GM21390 (cell line): ENCODE results near the gene TAGLN.

ENCODE experiments used
- ATAC-seq: cut with Tn5 transposase; IDR thresholded peaks from one replicate; pipeline ENCODE4 v1.9.1; 2021; ENCODE audit not compliant: unreplicated experiment

Gene TAGLN

DNA sequence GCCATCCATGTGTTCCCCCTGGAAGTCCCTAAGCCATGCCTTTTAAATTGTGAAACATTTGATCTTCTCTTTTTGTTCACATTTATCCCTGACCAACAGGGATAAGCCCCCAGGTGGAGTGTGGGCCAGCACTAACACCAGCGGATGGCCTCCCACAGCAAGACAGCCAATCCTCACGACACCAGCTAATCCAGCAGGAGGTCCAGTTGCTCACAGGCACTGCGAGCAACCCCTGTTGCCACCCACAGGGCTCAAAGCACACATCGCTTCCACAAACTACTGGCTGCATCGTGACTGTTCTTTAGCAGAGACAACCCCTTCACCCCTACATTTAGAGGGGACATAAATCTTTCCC is 30.7 kb downstream of the TAGLN start:
- ATAC-seq: no peak

DNA sequence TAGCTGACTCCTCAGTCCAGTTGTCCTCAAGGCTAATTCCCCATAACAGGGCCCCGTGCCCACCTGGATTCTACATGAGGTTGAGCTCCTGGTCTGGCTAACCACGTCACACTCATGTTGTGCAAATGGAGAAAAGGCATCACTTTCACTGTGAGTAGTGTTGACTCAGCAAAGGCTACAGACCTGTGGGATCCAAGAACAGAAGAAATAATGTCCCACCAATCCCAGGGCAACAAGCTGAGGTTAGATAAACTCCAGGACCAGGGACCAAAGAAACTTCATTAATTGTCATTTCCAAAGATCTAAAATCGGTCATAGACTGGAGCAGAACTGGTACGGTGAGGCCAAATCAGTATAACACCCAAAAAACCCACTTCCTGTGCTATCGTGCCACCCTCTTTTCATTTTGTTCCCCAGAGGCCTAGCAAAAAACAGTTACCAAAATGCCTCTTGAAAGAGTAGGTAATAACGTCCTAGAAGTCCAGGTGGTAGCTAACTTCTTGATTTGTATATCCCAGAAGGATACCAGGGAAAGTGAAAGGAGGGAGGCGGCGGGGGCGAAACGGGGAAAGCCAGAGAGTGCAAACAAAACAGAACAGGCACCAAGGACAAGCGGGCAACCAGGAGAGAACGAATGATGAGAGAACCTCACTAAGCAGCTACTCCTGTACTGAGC is 31.3 kb downstream of the TAGLN start:
- ATAC-seq: no peak

DNA sequence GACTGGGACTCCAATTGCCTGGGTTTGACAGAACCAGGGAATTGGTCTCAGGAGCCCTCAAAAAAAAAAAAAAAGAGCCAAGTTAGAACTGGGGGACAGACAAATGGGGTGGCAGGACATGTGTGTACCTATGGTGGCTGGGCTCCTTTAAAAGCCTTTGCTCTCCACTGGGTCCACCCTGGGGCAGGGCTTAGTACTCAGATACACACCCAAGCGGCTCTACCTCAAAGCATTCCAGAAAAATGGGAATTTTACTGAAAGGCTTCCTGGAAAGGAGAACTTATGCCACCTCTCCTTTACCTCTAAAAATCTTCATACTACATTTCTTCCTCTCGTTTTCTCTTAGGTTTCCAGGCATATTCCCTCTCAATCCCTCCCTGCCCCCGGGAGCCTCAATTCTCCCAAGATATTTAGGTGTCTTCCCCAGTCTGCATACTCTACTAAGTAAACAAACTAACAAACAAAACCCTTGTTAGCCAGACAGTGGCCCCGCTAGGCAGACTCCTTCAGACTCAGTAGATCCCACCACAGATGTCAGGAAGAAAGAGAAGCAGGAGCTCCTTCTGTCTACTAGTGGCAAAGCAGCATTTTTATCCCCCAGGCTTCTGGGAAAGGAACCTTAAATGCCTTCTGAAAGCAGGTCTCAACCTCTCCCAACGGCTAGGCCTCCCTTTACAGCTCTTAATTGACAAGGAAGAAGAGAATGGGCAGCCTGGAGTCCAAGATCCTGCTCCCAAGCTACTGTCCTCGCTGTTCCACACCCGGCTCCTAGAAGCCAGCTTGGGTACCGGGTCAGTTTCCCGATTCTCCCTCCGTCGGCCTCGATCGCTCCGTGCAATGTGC is 32.0 kb downstream of the TAGLN start:
- ATAC-seq: no peak

DNA sequence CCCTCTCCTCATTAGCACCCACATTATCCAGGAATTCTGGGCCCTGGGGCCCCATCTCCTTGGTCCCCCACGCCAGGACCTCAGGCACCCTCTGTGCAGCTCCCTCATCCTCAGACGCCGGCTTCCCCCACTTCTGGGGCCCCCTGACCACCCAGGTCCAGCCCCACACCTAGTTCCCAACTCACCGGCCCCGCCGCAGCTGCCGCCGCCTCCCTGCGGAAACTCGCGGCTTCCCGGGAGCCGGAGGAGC is 32.6 kb downstream of the TAGLN start, which contains the start of gene PCSK7:
Gene PCSK7 (minus strand): TSS at position 232 of the 250 bp plus-strand sequence. CDS start 2,229 bp downstream, outside the sequence.
- ATAC-seq: no peak

DNA sequence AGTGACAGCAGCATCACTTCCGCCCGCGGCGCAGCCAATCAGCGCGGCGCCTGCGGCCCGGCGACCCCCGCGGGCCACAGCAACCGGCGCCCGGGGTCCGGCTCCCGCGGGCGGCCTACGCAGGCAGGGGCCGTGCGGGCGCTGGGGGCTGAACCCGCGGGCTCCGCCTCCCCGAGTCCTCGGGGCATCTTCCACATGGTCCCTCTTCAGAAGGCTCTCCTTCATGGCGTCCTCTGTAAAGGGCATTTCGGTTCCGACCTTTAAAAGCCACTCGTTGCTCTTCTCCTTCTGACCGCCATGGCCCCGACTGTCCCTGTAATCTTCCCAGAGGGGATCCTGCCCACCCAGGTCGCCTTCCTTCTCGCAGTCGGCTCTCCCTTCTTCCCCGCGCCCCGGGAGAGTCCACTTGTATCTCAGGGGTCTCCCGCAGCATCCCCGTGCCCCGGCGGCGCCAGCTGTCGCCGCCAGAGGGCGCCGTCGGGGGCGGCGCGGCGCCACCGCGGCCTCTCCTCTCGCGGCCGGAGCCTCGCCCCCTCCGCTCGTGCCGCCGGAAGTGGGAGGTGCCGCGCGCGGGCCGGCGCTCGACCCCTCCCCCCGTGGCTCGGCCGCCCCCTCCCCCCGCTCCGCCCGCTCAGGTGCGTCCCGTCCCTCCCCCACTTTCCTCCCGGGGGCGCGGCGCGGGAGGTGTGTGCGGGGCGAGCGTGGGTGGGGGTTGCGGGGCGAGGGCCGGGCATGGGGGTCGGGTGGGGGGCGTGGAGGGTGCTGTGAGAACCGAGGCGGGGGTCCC is 33.1 kb downstream of the TAGLN start, which contains the start of gene RNF214:
Gene RNF214 (plus strand): TSS at position 580 of the 787 bp plus-strand sequence. CDS start 1,602 bp downstream, outside the sequence.
- ATAC-seq: peak; percentile 76

DNA sequence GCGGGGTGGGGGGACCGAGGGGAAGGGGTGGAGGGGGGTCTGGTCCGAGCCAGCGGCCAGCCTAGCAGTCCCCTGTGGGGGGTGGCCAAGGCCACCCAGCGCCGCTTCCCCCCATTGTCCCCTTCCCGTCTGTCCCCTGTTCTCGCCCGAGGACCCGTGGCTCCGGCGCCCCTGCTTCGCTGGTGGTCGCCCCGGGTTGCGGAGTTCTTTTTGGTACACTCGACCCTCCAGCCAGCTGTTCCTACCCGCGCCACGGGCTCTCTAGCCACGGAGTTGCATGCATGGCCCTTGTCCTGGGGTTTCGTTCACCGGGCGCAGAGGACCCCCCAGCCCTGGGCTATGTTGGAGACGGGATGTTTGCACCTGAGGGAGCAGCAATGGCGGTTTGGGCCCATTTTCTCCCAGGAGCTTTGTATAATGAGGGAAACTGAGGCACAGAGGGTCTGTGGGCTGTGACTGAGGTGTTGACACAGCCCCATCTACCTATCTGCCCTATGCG is 33.8 kb downstream of the TAGLN start:
- ATAC-seq: no peak

DNA sequence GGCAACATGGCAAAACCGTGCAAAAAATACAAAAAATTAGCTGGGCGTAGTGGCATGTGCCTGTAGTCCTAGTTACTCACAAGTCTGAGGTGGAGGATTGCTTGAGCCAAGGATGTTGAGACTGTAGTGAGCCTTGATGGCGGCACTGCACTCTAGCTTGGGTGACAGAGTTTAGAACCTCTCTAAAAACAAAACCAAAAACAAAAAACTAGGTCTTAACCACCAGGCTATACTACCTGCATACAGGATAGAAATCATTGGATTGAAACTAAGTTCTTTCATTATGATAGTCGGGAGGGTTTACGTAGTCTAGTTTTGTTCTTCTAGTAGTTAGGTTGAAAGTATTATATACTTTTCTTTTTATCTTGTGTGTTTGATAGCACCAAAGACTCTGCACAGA is 39.1 kb downstream of the TAGLN start:
- no peak for ATAC-seq

DNA sequence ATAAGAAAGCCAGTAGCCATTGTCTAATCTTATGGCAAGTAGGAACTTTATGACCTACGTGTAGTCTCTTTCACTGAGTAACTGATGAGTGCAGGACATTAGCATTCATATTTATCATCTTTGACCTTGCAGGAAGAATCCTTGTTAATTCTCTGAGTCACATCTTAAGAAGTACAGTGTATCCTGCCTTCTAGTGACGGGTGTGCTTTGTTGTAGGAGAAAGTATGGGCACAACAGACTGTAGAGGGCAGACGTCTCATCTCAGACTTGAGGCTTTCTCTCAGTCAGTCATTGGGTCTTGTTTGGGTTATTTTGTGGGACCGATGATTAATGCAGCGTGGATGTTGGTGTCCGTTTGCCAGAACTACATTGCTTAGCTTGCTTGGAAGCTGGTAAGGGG is 40.1 kb downstream of the TAGLN start:
- ATAC-seq: no peak

DNA sequence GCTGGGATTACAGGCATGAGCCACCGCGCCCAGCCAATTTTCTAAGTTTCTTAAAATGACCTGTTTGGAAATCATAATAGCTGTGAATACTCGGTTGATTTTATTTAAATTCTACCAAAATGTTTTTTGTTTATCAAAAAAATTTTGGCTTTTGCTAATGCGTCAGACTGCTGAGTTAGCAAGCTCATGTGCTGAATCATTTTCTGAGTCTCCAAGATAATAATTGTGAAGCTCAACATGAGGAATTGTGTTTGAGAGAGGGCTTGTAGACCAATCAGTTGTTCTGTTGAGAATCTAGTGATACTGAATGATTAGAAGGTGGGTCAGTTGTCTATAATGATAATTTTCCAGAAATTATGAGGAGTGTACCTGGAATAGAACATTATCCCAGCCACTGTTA is 49.2 kb downstream of the TAGLN start:
- ATAC-seq: no peak

DNA sequence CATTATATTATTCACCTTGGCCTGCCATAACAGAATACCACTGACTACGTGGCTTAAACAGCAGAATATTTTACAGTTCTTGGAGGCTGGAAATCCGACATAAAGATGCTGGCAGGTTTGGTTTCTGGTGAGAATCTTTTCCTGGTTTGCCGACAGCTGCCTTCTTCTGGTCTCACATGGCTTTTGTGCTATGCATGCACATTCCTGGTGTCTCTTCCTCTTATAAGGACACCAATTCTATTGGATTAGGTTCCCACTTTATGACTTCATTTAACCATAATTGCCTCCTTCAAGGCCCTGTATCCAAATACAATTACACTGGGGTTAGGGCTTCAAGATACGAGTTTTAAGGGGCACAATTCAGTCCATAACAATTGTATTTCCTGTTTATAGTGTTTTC is 50.4 kb downstream of the TAGLN start:
- no peak for ATAC-seq

DNA sequence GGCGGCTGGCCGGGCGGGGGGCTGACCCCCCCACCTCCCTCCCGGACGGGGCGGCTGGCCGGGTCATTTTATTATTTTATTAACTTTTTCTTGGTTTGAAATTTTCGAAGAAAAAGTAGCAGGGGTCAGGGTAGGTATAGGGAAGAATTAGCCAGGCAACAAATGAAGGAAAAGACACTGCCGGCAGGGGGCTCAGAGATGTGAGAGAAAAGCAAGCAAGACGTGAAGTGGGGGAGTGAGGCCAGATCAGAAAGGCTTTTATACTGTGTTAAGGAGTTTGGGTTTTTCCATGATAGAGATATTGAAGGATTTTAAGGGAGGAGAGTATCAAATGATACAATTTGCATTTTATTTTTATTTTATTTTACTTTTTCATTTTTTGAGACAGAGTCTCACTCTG is 52.3 kb downstream of the TAGLN start:
- ATAC-seq: no peak

DNA sequence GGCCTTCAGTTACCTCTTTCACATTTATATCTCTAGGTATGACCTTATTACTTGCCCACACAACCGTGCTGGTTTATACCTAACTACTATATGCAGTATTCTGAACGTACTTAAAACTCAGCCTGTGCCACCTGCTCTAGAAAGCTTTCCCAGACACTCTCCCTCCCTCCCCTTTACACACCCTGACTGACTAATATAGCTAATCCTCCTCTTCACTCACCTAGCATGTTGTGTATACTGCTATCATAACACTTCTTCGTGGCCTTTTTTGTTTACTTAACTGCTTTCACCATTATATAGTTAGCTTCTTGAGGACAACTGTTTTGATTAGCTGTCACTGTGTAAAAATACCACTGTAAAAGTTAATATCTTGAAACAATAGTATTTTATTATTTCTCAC is 56.8 kb downstream of the TAGLN start:
- no peak for ATAC-seq

DNA sequence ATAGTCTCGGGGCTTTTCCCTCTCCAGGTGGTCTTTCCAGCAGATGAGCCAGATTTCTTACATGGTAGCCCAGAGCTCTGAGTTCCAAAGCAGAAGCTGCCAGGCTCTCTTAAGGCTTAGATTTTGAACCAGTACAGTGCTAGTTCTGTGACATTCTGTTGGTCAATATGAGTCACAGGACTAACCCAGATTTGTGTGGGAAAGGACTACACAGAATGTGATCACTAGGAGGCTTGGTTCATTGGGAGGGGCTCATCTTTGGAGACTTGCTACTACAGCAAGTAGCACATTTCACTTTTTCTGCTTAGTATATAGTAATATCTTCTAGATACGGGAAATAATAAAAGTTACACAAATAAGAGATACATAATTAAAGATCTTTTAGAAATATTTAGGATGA is 57.4 kb downstream of the TAGLN start:
- no peak for ATAC-seq
